Measurements from ENCODE around the gene BHLHE23. TPM values are rescaled to one million over a fixed set of nuclear protein-coding genes. Genes with fewer than 3 reads are reported as not detected.

BHLHE23 gene
- total RNA-seq, 1 donor from 2014 or later = not detected

DNA sequence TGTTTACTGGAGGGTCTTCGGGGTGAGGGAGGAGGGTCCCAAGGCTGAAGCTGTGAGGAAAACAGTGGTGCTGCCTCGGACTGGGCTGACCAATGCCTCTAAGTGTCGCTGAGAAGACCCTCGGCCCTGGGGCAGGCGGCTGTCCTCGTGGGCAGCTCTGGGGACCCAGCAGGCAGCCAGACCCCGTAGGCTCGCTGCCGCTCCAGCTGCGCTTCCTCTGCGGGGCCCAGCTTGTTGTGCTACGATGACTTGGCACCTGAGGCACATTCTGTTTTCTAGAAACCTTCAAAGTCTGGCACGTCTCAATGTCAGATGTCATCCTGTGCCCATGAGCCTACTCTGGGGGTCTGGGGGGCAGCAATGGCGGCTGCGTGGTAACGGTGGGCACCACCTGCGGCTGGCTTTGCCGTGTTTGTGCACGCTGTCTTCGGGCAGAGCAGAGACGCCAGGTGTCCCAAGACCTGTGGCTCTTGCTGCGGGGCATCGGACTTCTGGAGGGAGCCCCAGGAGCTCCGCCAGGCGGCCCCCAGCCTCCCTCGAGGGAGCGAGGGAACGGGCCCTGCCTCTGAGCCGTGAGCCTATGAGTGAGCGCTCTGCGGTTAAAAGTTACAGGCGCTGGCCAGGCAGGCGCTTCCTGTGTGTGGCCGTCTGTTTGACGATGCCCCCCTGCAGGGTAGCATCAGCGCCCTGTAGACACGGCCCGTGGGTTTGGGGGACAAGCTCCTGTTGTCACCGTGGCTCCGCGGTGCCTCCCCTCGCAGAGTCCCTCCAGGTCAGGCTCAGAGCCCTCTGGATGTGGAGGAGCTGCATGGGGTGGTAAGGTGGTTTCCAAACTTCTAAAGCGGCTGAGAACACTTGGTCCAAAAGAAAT, 47.4 kb downstream of the BHLHE23 start:
- TF ChIP-seq, protein P1, sequence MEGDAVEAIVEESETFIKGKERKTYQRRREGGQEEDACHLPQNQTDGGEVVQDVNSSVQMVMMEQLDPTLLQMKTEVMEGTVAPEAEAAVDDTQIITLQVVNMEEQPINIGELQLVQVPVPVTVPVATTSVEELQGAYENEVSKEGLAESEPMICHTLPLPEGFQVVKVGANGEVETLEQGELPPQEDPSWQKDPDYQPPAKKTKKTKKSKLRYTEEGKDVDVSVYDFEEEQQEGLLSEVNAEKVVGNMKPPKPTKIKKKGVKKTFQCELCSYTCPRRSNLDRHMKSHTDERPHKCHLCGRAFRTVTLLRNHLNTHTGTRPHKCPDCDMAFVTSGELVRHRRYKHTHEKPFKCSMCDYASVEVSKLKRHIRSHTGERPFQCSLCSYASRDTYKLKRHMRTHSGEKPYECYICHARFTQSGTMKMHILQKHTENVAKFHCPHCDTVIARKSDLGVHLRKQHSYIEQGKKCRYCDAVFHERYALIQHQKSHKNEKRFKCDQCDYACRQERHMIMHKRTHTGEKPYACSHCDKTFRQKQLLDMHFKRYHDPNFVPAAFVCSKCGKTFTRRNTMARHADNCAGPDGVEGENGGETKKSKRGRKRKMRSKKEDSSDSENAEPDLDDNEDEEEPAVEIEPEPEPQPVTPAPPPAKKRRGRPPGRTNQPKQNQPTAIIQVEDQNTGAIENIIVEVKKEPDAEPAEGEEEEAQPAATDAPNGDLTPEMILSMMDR (IDR thresholded peaks at IDR 0.05; ENCODE audit: unreplicated experiment) = no peak
- H3K27ac Mint-ChIP-seq = no peak overlapping the region
- peaks cover 4% of the 10 kb centered on the region for H3K4me1 Mint-ChIP-seq

DNA sequence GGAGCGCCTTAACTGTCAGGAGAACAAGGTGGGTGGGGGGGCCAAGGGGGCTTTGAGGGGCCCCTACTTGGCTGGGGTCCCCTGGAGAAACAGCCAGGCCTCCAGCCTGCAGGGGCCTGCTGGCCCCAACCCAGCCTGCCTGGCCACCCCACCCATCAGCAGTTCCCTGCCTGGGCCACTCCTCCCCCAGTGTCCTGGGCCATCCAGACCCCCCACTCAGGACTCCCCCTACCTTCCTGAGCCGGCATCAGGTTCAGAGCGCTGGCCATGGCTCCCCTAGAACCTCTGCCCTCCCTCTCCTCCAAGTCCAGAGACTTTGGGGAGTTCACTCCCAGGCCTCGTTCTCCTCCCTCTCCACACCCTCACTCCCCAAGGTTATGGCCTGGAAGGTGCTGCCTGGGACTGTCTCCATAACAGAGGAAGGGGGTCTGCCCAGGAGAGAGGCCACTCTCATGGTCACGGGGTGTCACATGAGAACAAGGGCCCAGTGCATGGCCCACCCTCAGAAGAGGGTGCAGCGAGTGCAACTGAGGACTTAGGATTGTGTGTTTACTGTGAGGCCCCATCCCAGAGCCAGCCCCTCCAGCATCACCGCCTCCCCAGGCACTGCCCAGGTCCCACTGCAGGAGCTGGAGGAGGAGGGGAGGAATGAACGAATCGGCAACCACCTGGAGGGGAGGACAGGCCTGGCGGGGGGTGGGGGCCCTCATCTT, 48.2 kb downstream of the BHLHE23 start:
- peaks cover 11% of the 10 kb centered on the region for H3K4me1 Mint-ChIP-seq
- no peak overlapping the region for H3K4me3 Mint-ChIP-seq
- H3K9me3 Mint-ChIP-seq = no peaks in the 10 kb centered on the region
- TF ChIP-seq, protein P1 (IDR thresholded peaks at IDR 0.05; ENCODE audit: unreplicated experiment) = no peak
- no peak for DNase-seq (ENCODE audit: low spot score in 2 of 2, unreplicated experiment in 2 of 2)
- no peaks in the 10 kb centered on the region for H3K27me3 Mint-ChIP-seq (ENCODE audit: low read depth)
- no peak overlapping the region for H3K27ac Mint-ChIP-seq
- H3K36me3 Mint-ChIP-seq = no peaks in the 10 kb centered on the region

More for the DNA sequence above, 47.4 kb downstream of the BHLHE23 start:
- Mint-ChIP-seq H3K4me3 (no peak overlapping the region), H3K27me3 (ENCODE audit: low read depth) (no peaks in the 10 kb centered on the region), H3K36me3 (no peaks in the 10 kb centered on the region), H3K9me3 (no peaks in the 10 kb centered on the region)
- DNase-seq (ENCODE audit: low spot score in 2 of 2, unreplicated experiment in 2 of 2) = no peak

DNA sequence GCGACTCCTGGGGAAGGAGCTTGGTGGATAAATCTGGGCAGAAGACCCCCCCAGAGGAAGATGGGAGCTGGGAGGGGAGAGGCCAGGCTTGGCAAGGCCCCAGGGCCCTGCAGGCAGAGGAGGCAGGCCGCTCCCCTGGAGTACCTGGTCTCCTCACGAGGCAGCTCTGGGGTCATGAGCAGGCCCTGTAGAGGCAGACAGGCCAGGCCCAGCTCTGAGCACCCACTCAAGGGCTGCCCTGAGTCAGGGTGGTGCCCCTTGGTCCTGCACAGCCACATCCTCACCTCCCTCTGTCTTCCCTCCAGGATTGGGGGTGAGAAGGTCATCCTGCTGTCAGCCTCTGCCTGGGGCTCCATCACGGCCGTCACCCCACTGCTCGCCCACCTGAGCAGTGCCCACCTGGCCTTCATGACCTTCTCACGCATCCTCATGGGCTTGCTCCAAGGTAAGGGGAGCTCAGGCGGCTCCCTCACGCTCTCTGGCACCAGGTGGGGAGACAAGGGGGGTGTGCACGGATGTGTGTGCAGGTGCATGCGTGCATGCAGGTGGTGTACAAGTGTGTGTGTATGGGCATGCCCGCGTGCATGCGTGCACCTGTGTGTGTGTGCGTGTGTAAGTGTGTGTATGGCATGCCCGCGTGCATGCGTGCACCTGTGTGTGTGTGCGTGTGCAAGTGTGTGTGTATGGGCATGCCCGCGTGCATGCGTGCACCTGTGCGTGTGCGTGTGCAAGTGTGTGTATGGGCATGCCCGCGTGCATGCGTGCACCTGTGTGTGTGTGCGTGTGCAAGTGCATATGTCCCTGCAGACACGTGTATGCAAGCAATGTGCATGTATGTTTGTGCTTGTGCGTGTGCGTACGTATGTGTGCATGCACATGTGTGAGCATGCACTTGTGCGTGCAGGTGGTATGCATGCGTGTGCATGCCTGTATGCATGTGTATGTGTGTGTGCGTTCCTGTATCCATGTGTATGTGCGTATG, 49.3 kb downstream of the BHLHE23 start:
- no peak overlapping the region for H3K4me3 Mint-ChIP-seq
- H3K27ac Mint-ChIP-seq = no peak overlapping the region
- H3K36me3 Mint-ChIP-seq = no peaks in the 10 kb centered on the region
- H3K9me3 Mint-ChIP-seq = no peaks in the 10 kb centered on the region
- no peaks in the 10 kb centered on the region for H3K27me3 Mint-ChIP-seq (ENCODE audit: low read depth)
- TF ChIP-seq, protein P1 (IDR thresholded peaks at IDR 0.05; ENCODE audit: unreplicated experiment) = no peak
- peaks cover 14% of the 10 kb centered on the region for H3K4me1 Mint-ChIP-seq
- no peak for DNase-seq (ENCODE audit: low spot score in 2 of 2, unreplicated experiment in 2 of 2)

DNA sequence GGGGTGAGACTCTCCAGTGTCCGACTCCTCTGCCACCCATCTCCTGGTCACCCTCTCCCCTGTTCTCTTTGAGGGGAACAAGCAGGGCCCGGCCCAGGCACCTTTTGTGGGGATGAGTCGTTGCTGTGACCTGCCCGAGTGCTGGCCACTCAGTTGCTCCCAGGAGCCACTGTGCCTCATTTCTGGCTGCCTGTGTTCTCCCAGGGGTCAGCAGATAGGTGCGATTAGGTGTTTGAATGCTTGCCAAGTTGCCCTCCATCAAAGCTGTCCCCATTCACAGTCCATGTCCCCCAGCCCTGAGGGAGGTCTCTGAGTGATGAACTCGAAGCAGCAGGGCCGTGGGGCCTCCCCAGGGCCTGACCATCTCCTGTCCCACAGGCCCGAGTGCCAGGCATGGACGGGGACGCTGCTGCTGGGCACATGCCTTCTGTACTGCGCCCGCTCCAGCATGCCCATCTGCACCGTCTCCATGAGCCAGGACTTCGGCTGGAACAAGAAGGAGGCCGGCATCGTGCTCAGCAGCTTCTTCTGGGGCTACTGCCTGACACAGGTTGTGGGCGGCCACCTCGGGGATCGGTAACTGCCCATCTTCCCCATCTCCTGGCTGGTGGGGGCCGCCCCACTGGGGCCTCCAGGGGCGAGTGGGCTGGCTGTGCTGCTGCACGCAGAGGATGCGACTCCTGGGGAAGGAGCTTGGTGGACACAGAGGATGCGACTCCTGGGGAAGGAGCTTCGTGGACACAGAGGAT, 50.2 kb downstream of the BHLHE23 start:
- H3K9me3 Mint-ChIP-seq = no peaks in the 10 kb centered on the region
- H3K4me3 Mint-ChIP-seq = no peak overlapping the region
- DNase-seq (ENCODE audit: low spot score in 2 of 2, unreplicated experiment in 2 of 2) = no peak
- H3K27me3 Mint-ChIP-seq (ENCODE audit: low read depth) = no peaks in the 10 kb centered on the region
- H3K4me1 Mint-ChIP-seq = peaks cover 12% of the 10 kb centered on the region
- H3K27ac Mint-ChIP-seq = no peak overlapping the region
- no peaks in the 10 kb centered on the region for H3K36me3 Mint-ChIP-seq
- TF ChIP-seq, protein P1 (IDR thresholded peaks at IDR 0.05; ENCODE audit: unreplicated experiment) = no peak

Other genes starting within 250 kb of the BHLHE23 start
- gene MRGBP, start 210.5 kb downstream of the BHLHE23 start, total RNA-seq = 18.4 to 20.8 TPM (median 20.4 TPM) in 3 replicates
- 56.2 to 58.4 TPM (median 56.5 TPM) in 3 replicates for gene OGFR, start 202.1 kb downstream of the BHLHE23 start, total RNA-seq
- gene COL9A3, start 189.9 kb downstream of the BHLHE23 start, total RNA-seq = 573 to 576 TPM (median 576 TPM) in 3 replicates
- 12.0 to 12.6 TPM (median 12.2 TPM) in 3 replicates for gene TCFL5, start 145.1 kb downstream of the BHLHE23 start, total RNA-seq
- 70.3 to 73.1 TPM (median 70.5 TPM) in 3 replicates for gene DIDO1, start 80.5 kb downstream of the BHLHE23 start, total RNA-seq
- gene GID8, start 68.8 kb downstream of the BHLHE23 start, total RNA-seq = 57.8 to 59.2 TPM (median 57.9 TPM) in 3 replicates
- 5.3 to 7.1 TPM (median 5.7 TPM) in 3 replicates for gene SLC17A9, start 54.3 kb downstream of the BHLHE23 start, total RNA-seq
- 49.3 to 52.9 TPM (median 50.1 TPM) in 3 replicates for gene YTHDF1, start 209.2 kb upstream of the BHLHE23 start, total RNA-seq
- gene BIRC7, start 228.9 kb upstream of the BHLHE23 start, total RNA-seq = 0.36 to 0.84 TPM (median 0.50 TPM) in 3 replicates
- gene NKAIN4, start 247.5 kb upstream of the BHLHE23 start, total RNA-seq = 16.1 to 18.4 TPM (median 16.8 TPM) in 3 replicates